Gastrocnemius medialis (tissue), 4 donors: ENCODE results near the gene SESN3.
A peak's percentile ranks its signal among the peaks of the same experiment; 100 is the strongest.

Experiments
- POLR2A ChIP-seq, 2 donors: fragments of 450-650 bp; IDR thresholded peaks; one replicate each; pipeline ENCODE4 v1.6.1; 2017; ENCODE audit warnings: antibody characterized with exemption in 2 of 2, mild to moderate bottlenecking in 2 of 2, moderate library complexity in 2 of 2
- TF ChIP-seq, protein P1 (sequence below), 5 experiments: fragments of 450-650 bp in 3 of 5; fragments of 200-600 bp in 2 of 5; sonication (generic) in 2 of 5; IDR thresholded peaks in 4 of 5; conservative IDR thresholded peaks in 1 of 5; 1 replicate in 4 of 5; 2 replicates in 1 of 5; pipeline ENCODE4 v1.5.1; 2016 to 2019; ENCODE audit warnings: antibody characterized with exemption in 5 of 5, mild to moderate bottlenecking in 3 of 5, moderate library complexity in 3 of 5

DNA sequence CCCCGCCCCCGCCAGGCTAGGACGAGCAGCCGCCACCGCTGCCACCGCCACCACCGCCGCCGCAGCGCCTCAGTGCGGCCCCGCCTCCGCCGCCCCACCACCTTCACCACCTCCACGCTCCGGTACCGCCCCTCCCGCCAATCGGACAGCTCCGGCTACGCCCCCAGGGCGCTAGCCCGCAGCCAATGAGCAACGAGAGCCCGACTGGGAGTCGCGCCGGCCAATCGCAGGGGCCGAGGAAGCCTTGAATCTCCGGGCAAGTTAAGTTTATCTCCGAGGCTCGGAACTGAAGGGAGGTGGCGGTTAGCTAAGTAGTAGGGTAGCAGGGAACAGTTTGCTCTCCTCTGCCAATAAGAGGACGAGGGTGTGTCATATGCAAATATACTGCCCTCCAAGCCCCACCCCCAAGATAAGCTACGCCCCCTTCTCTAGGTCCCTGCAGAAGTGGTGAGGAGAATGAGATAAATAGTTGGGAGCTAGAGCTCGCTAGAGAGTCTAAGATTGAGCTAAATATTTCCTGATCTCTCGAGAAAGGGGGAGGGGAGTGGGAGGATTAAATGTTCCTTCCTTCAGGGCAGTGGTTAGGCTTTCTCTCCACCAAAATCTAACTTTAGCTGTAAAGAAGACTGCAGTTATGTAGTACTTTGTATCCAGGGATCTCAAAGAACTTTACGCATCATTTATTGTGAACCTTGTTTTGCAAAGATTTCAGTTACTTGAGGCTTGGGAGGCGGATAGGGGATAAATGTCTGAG is at the start of gene SESN3:
- TF ChIP-seq, protein P1, sequence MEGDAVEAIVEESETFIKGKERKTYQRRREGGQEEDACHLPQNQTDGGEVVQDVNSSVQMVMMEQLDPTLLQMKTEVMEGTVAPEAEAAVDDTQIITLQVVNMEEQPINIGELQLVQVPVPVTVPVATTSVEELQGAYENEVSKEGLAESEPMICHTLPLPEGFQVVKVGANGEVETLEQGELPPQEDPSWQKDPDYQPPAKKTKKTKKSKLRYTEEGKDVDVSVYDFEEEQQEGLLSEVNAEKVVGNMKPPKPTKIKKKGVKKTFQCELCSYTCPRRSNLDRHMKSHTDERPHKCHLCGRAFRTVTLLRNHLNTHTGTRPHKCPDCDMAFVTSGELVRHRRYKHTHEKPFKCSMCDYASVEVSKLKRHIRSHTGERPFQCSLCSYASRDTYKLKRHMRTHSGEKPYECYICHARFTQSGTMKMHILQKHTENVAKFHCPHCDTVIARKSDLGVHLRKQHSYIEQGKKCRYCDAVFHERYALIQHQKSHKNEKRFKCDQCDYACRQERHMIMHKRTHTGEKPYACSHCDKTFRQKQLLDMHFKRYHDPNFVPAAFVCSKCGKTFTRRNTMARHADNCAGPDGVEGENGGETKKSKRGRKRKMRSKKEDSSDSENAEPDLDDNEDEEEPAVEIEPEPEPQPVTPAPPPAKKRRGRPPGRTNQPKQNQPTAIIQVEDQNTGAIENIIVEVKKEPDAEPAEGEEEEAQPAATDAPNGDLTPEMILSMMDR (IDR thresholded peaks at IDR 0.05 in 4 of 5, conservative IDR thresholded peaks at IDR 0.05 in 1 of 5) = peak in 1 of 5 experiments; percentile 9
- peak; percentile 37 to 77 for TF ChIP-seq POLR2A (IDR thresholded peaks at IDR 0.05)
